Activated CD8-positive, alpha-beta memory T cell treated with anti-CD3 and anti-CD28 coated beads for 1 hour (primary cell): ENCODE results near the gene ROBO2.
"Not testable (repeated sequence)": the region's sequence is repeated elsewhere in the genome, so short reads cannot be mapped to it uniquely, and the experiment has no call there.

Experiments
- DNase-seq, 2 donors: peaks; one replicate each; pipeline ENCODE4 v3.0.0-alpha.2; 2020; ENCODE audit warnings: low read depth in 1 of 2; ENCODE audit errors: extremely low read depth in 1 of 2

Gene ROBO2

GRCh38 chr3:77381431-77381830 lies 341.5 kb downstream of the ROBO2 start:
- DNase-seq = no peak

- no peak for DNase-seq
Observed at GRCh38 chr3:77392181-77392580, 352.3 kb downstream of the ROBO2 start.

GRCh38 chr3:77394046-77394445 lies 354.1 kb downstream of the ROBO2 start:
- DNase-seq = no peak

DNA sequence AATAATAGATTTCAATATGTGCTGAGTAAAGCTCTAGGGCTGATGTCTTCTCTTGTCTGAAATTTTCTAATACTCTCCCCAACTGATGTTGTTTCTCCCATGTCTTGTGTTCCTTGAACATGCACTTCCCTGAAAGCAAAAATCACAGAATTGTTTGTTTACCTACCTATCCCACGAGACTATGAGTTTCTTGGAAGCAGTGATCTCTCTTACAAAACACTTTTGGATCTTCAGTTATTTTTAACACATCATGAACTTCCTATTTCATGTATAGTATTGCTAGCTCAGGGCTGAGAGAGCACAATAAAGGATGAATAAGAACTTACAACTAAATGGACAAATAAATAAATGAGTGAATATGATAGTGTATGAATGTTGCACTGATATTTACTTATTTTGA lies 365.0 kb downstream of the ROBO2 start:
- no peak for DNase-seq

- DNase-seq = no peak
Observed at GRCh38 chr3:77407441-77407840, 367.5 kb downstream of the ROBO2 start.

DNA sequence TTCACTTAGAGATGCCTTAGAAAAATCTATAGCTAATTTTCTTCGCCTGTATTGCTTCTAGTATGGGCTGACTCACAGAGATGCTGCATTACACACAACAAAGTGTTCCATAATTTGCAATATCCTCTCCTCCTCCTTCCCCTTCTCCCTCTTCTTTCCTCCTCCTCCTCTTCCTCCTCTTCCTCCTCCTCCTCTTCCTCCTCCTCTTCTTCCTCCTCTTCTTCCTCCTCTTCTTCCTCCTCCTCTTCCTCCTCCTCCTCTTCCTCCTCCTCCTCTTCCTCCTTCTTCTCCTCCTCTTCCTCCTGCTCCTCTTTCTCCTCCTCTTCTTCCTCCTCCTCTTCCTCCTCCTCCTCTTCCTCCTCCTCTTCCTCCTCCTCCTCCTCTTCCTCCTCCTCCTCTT lies 370.4 kb downstream of the ROBO2 start:
- DNase-seq = not testable (repeated sequence)

- no peak for DNase-seq
Observed at GRCh38 chr3:77411334-77411733, 371.4 kb downstream of the ROBO2 start.

DNA sequence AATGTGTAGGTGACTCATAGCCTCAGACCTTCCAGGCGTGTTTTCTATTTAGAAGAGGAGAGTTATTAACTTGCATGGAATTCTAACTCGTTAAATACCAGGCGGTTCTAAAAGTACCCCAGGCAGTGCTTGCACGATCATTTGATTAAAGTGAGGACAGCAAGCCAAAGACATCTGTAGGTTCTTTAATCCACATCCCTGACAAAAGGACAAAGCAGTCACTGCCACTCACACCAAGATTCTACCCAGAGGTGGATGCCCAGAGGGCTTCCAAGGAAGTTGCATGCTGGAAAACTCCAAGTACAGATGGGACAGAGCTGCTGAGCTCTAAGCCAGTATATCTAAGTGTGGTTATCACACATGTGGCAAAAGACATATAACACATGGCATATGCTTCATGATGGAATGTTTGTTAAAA lies 372.1 kb downstream of the ROBO2 start:
- no peak for DNase-seq

DNA sequence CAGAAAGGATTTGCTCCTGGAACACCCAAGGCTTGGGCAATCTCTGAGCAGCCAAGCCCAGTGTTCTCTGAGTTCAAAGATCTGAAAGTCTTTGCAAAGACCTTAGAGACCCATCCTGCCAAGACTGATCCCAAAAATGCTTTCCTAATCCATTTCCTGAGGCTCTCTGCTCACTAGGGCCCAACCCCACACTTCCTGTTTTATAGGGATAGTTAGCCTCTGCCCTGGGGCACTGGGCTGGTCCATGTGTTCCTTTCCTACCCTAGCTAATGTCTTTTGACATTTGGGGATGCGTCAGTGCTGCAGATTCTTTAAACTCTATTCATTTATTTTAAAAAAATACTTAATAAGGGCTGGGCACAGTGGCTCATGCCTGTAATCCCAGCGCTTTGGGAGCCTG lies 372.7 kb downstream of the ROBO2 start:
- no peak for DNase-seq

- DNase-seq = no peak
Observed at GRCh38 chr3:77414881-77415280, 375.0 kb downstream of the ROBO2 start.

GRCh38 chr3:77420336-77420735 lies 380.4 kb downstream of the ROBO2 start:
- no peak for DNase-seq

GRCh38 chr3:77421916-77422315 lies 382.0 kb downstream of the ROBO2 start:
- DNase-seq = no peak

- no peak for DNase-seq
Observed at GRCh38 chr3:77426531-77426930, 386.6 kb downstream of the ROBO2 start.

GRCh38 chr3:77427528-77427927 lies 387.6 kb downstream of the ROBO2 start:
- DNase-seq = no peak

DNA sequence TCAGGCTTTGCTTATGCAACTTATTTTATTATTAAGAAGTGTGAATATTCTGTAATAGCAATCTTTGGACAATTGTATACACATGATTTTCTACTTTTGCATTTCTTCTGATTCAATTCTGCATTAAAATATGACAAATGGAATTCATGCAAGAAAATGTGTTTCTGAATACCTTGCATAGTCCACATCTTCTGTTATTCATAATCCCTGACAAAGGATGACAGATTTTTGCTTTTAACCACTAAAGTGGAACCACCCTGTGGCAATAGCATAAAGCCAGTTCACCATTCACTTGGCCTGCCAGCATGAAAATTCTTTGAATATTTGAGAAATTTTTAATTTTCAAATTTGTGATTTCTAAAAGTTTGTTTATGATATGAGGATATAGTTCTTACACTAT lies 397.0 kb downstream of the ROBO2 start:
- DNase-seq = no peak

- no peak for DNase-seq
Observed at GRCh38 chr3:77446084-77446483, 406.2 kb downstream of the ROBO2 start.

GRCh38 chr3:77446761-77447160 lies 406.9 kb downstream of the ROBO2 start:
- no peak for DNase-seq

GRCh38 chr3:77449459-77450350 lies 409.8 kb downstream of the ROBO2 start:
- no peak for DNase-seq

DNA sequence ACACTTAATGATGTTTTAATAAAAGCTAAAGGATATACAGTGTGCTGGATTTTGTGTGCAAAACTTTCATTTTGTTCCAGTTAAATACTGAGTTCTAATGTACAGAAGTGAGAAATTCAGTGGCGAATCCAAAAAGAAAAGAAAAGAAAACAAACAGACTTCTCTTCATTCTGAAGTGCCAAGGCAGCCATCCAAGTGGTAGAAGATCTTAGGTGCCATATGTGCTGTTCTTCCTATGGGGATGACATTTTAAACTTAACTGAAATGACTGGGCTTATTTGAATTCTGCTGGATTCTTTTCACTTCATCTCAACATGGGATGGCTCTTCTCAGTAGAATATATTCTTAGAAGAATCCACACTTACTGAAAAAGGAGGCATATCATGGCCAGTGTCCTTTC lies 416.5 kb downstream of the ROBO2 start:
- DNase-seq = no peak

GRCh38 chr3:77456906-77457305 lies 417.0 kb downstream of the ROBO2 start:
- no peak for DNase-seq

DNA sequence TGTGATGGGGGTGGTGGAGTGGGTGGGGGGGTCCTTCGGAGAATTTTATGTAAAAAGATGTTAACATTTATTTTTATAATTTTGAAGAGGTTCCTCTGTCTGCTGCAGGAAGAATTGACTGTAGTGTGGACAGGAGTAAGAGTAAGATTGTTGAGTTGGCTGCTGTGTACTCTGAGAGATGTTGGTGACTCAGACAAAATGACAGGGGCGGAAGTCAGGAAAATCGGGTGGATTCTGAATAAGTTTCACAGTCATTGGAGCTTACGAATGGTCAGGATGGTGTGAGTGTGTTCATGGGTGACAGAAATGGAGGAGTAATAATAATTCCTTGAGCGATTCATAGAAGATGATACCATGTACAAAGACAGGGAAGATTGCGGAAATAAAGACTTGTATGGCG lies 420.0 kb downstream of the ROBO2 start:
- no peak for DNase-seq

DNA sequence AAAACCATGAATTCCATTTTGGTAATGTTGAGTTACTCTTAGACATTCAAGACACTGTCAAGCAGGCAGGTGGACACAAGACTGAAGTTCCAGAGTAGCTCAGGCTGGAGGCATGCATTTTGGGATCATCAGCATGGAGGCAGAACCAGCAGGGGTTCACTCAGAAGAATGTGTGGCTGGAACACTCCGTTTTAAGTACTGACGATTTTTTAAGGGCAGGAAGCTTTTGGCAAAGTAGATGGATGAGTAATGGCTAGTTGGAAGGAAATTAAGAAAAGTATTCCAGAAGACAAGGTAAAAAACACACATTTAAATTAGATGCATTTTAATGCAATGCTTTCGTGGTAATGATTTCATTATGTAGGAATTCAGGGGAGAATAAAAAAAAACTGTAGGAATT lies 420.4 kb downstream of the ROBO2 start:
- DNase-seq = no peak

DNA sequence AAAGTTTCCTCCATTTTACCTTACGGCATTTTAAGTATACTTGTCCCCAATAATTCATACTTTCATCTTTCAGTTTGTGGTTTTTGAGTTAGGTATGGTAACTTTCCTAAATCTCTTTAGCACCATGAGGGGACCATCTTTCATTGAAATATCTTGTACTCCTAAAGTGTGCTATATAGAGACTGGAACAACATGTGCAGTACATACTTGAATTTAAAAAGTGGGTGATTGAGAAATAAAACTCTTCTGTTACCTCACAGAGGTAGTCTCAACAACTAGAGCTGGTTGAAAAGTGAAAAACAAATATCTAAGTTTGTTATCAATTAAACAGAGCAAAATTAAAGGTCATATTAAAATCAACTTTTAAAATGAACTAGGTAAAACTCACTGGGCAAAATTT lies 423.1 kb downstream of the ROBO2 start:
- no peak for DNase-seq
